ENCODE results near the gene NINL.
"Not testable (repeated sequence)": the region's sequence is repeated elsewhere in the genome, so short reads cannot be mapped to it uniquely, and the experiment has no call there.

The NINL gene

GRCh38 chr20:25592135-25592852, 7.0 kb upstream of the NINL start:
- no peak for DNase-seq (ENCODE audit: low read depth in 3 of 3, low spot score in 1 of 3)

GRCh38 chr20:25590778-25591177, 5.4 kb upstream of the NINL start:
- DNase-seq (ENCODE audit: low read depth in 3 of 3, low spot score in 1 of 3) = not testable (repeated sequence)

GRCh38 chr20:25588491-25588890, 3.2 kb upstream of the NINL start:
- no peak for DNase-seq (ENCODE audit: low read depth in 3 of 3, low spot score in 1 of 3)

GRCh38 chr20:25587536-25587935, 2.2 kb upstream of the NINL start:
- no peak for DNase-seq (ENCODE audit: low read depth in 3 of 3, low spot score in 1 of 3)

- no peak for DNase-seq (ENCODE audit: low read depth in 3 of 3, low spot score in 1 of 3)
These were observed 1.5 kb upstream of the NINL start for GRCh38 chr20:25586877-25587276.

- not testable (repeated sequence) for DNase-seq (ENCODE audit: low read depth in 3 of 3, low spot score in 1 of 3)
These were observed 1.7 kb downstream of the NINL start for GRCh38 chr20:25583607-25584006.

GRCh38 chr20:25580711-25581110, 4.6 kb downstream of the NINL start:
- DNase-seq (ENCODE audit: low read depth in 3 of 3, low spot score in 1 of 3) = no peak

- DNase-seq (ENCODE audit: low read depth in 3 of 3, low spot score in 1 of 3) = no peak
These were observed 6.1 kb downstream of the NINL start for GRCh38 chr20:25579081-25579770.

- no peak for DNase-seq (ENCODE audit: low read depth in 3 of 3, low spot score in 1 of 3)
These were observed 8.4 kb downstream of the NINL start for GRCh38 chr20:25576783-25577530.

GRCh38 chr20:25574411-25574810, 10.9 kb downstream of the NINL start:
- no peak for DNase-seq (ENCODE audit: low read depth in 3 of 3, low spot score in 1 of 3)

- DNase-seq (ENCODE audit: low read depth in 3 of 3, low spot score in 1 of 3) = no peak
These were observed 11.8 kb downstream of the NINL start for GRCh38 chr20:25573288-25574251.

- DNase-seq (ENCODE audit: low read depth in 3 of 3, low spot score in 1 of 3) = no peak
These were observed 13.5 kb downstream of the NINL start for GRCh38 chr20:25571817-25572216.

- no peak for DNase-seq (ENCODE audit: low read depth in 3 of 3, low spot score in 1 of 3)
These were observed 14.1 kb downstream of the NINL start for GRCh38 chr20:25571240-25571639.

GRCh38 chr20:25570148-25570530, 15.2 kb downstream of the NINL start:
- DNase-seq (ENCODE audit: low read depth in 3 of 3, low spot score in 1 of 3) = no peak

GRCh38 chr20:25567286-25567685, 18.0 kb downstream of the NINL start:
- no peak for DNase-seq (ENCODE audit: low read depth in 3 of 3, low spot score in 1 of 3)

GRCh38 chr20:25566821-25567220, 18.5 kb downstream of the NINL start:
- no peak for DNase-seq (ENCODE audit: low read depth in 3 of 3, low spot score in 1 of 3)

GRCh38 chr20:25565578-25566157, 19.7 kb downstream of the NINL start:
- no peak for DNase-seq (ENCODE audit: low read depth in 3 of 3, low spot score in 1 of 3)

GRCh38 chr20:25563876-25564275, 21.5 kb downstream of the NINL start:
- DNase-seq (ENCODE audit: low read depth in 3 of 3, low spot score in 1 of 3) = no peak

GRCh38 chr20:25563362-25563761, 22.0 kb downstream of the NINL start:
- no peak for DNase-seq (ENCODE audit: low read depth in 3 of 3, low spot score in 1 of 3)

- not testable (repeated sequence) for DNase-seq (ENCODE audit: low read depth in 3 of 3, low spot score in 1 of 3)
These were observed 23.6 kb downstream of the NINL start for GRCh38 chr20:25561771-25562170.
